HG02798 (cell line): ENCODE data around the gene CYS1.

Experiments used
- ATAC-seq: cut with Tn5 transposase; IDR thresholded peaks from one replicate; pipeline ENCODE4 v1.9.1; 2021; ENCODE audit warnings: mild to moderate bottlenecking; ENCODE audit not compliant: unreplicated experiment, poor library complexity

CYS1 gene

GRCh38 chr2:10075101-10075500, 5.1 kb downstream of the CYS1 start:
- ATAC-seq: no peak

GRCh38 chr2:10073706-10074105, 6.5 kb downstream of the CYS1 start:
- ATAC-seq: no peak

- ATAC-seq: peak; percentile 85
These were observed 7.3 kb downstream of the CYS1 start for GRCh38 chr2:10072656-10073480.

- ATAC-seq: no peak
These were observed 8.6 kb downstream of the CYS1 start for GRCh38 chr2:10071595-10071994.

- ATAC-seq: no peak
These were observed 9.0 kb downstream of the CYS1 start for GRCh38 chr2:10071176-10071575.

- no peak for ATAC-seq
These were observed 12.3 kb downstream of the CYS1 start for GRCh38 chr2:10067881-10068280.

GRCh38 chr2:10067330-10067729, 12.9 kb downstream of the CYS1 start:
- no peak for ATAC-seq

- no peak for ATAC-seq
These were observed 14.5 kb downstream of the CYS1 start for GRCh38 chr2:10065773-10066055.

GRCh38 chr2:10064932-10065772, 15.1 kb downstream of the CYS1 start:
- ATAC-seq: no peak

GRCh38 chr2:10063566-10063965, 16.6 kb downstream of the CYS1 start:
- ATAC-seq: no peak

GRCh38 chr2:10062931-10063365, 17.3 kb downstream of the CYS1 start:
- no peak for ATAC-seq

GRCh38 chr2:10061221-10061925, 18.8 kb downstream of the CYS1 start:
- no peak for ATAC-seq

- no peak for ATAC-seq
These were observed 20.5 kb downstream of the CYS1 start for GRCh38 chr2:10059552-10060335.

GRCh38 chr2:10059016-10059351, 21.2 kb downstream of the CYS1 start:
- no peak for ATAC-seq

GRCh38 chr2:10058251-10059015, 21.8 kb downstream of the CYS1 start:
- no peak for ATAC-seq

GRCh38 chr2:10057231-10058107, 22.7 kb downstream of the CYS1 start:
- ATAC-seq: no peak

GRCh38 chr2:10056439-10056838, 23.8 kb downstream of the CYS1 start:
- ATAC-seq: no peak

GRCh38 chr2:10054976-10055375, 25.2 kb downstream of the CYS1 start:
- no peak for ATAC-seq

GRCh38 chr2:10054424-10054823, 25.8 kb downstream of the CYS1 start:
- no peak for ATAC-seq
